B cell (primary cell): ENCODE results near the gene SURF6. TPM values are rescaled to one million over a fixed set of nuclear protein-coding genes. Genes with fewer than 3 reads are reported as not detected.
A peak's percentile ranks its signal among the peaks of the same experiment; 100 is the strongest.

Experiments
- ATAC-seq: fragments of 200-7000 bp; cut with Tn5 transposase; one replicate; pipeline ENCODE4 v1.10.0; 2021; ENCODE audit warnings: low read depth, mild to moderate bottlenecking, moderate number of reproducible peaks, moderate library complexity
- CTCF ChIA-PET: fragments of 350-600 bp; sonication (Branson Sonifier 250); formaldehyde crosslinking; loops from one replicate; lab custom pipeline; 2021; ENCODE audit warnings: antibody characterized with exemption, inconsistent platforms; lab: Charles Lee
- POLR2A ChIA-PET: fragments of 350-600 bp; sonication (Branson Sonifier 250); formaldehyde crosslinking; loops from one replicate; lab custom pipeline; 2021; ENCODE audit warnings: antibody characterized with exemption; lab: Charles Lee
- DNase-seq: peaks from one replicate; pipeline ENCODE4 v3.0.0; 2013
- H2AFZ ChIP-seq: 2 replicates; pipeline ENCODE4 v1.6.1; 2012; ENCODE audit warnings: mild to moderate bottlenecking, low read depth, low read length; ENCODE audit not compliant: insufficient read depth, poor library complexity, severe bottlenecking
- H3K27ac ChIP-seq, 2 donors: 1 replicate in 1 of 2; 2 replicates in 1 of 2; pipeline ENCODE4 v1.5.1; 2012 to 2013; ENCODE audit warnings: low read length in 2 of 2, mild to moderate bottlenecking in 2 of 2, moderate library complexity in 1 of 2
- H3K27me3 ChIP-seq, 4 experiments: fragments of 200-600 bp in 1 of 4; sonication (generic) in 1 of 4; replicated peaks in 1 of 4; 1 replicate in 2 of 4; 2 replicates in 2 of 4; pipeline versions ENCODE4 v1.6.1 to v1.7.0; 2013 to 2016; ENCODE audit warnings: low read length in 3 of 4, mild to moderate bottlenecking in 2 of 4, mixed read lengths in 1 of 4, moderate library complexity in 1 of 4; ENCODE audit not compliant: insufficient read depth in 4 of 4, control insufficient read depth in 3 of 4; ENCODE audit errors: control extremely low read depth in 1 of 4
- H3K36me3 ChIP-seq, 2 experiments: replicated peaks in 1 of 2; 1 replicate in 1 of 2; 2 replicates in 1 of 2; pipeline versions ENCODE4 v1.6.1 to v1.7.1; 2013; ENCODE audit warnings: low read length in 1 of 2; ENCODE audit not compliant: insufficient read depth in 2 of 2, control insufficient read depth in 1 of 2; ENCODE audit errors: control extremely low read depth in 1 of 2, extremely low read depth in 1 of 2
- H3K4me1 ChIP-seq, 2 donors: fragments of 200-600 bp in 1 of 2; sonication (generic) in 1 of 2; 1 replicate in 1 of 2; 2 replicates in 1 of 2; pipeline versions ENCODE4 v1.5.1 to v1.6.1; 2013 to 2017; ENCODE audit warnings: low read length in 2 of 2; ENCODE audit not compliant: control insufficient read depth in 2 of 2, insufficient read depth in 2 of 2
- H3K4me2 ChIP-seq: replicated peaks from 2 replicates; pipeline ENCODE3; 2012; ENCODE audit warnings: mild to moderate bottlenecking, low read depth, low read length; ENCODE audit not compliant: poor library complexity, severe bottlenecking
- H3K4me3 ChIP-seq, 5 experiments: fragments of 200-600 bp in 1 of 5; sonication (generic) in 1 of 5; 1 replicate in 3 of 5; 2 replicates in 2 of 5; pipeline versions ENCODE4 v1.5.1 to v1.7.0; 2011 to 2016; ENCODE audit warnings: low read length in 4 of 5, mild to moderate bottlenecking in 4 of 5, low read depth in 2 of 5, control low read depth in 1 of 5, moderate library complexity in 1 of 5; ENCODE audit not compliant: insufficient read depth in 1 of 5; ENCODE audit errors: control extremely low read depth in 1 of 5, extremely low read depth in 1 of 5
- H3K79me2 ChIP-seq: fragments of 200-600 bp; sonication (generic); one replicate; pipeline ENCODE4 v1.6.0; 2016; ENCODE audit warnings: low read length; ENCODE audit not compliant: control insufficient read depth, insufficient read depth
- H3K9ac ChIP-seq: fragments of 200-600 bp; sonication (generic); 2 replicates; pipeline ENCODE4 v1.6.1; 2017; ENCODE audit warnings: mild to moderate bottlenecking, low read length, moderate library complexity
- H3K9me3 ChIP-seq, 3 donors: one replicate each; pipeline versions ENCODE4 v1.6.1 to v1.7.1; 2013; ENCODE audit warnings: low read length in 2 of 3; ENCODE audit not compliant: control insufficient read depth in 2 of 3, insufficient read depth in 1 of 3; ENCODE audit errors: control extremely low read depth in 1 of 3
- H4K20me1 ChIP-seq: 2 replicates; pipeline ENCODE4 v1.6.0; 2012; ENCODE audit warnings: mild to moderate bottlenecking, low read length; ENCODE audit not compliant: insufficient read depth, control insufficient read depth, poor library complexity, severe bottlenecking
- H3K27ac Mint-ChIP-seq: one replicate; pipeline ENCODE4 v1.8.0; 2021; ENCODE audit warnings: mixed read lengths
- H3K27me3 Mint-ChIP-seq: one replicate; pipeline ENCODE4 v1.8.0; 2021; ENCODE audit warnings: mixed read lengths
- H3K4me1 Mint-ChIP-seq: one replicate; pipeline ENCODE4 v1.8.0; 2021; ENCODE audit warnings: mixed read lengths
- H3K4me3 Mint-ChIP-seq: one replicate; pipeline ENCODE4 v1.8.0; 2021; ENCODE audit warnings: mixed read lengths
- H3K9me3 Mint-ChIP-seq: one replicate; pipeline ENCODE4 v1.8.0; 2022; ENCODE audit warnings: mixed read lengths; ENCODE audit not compliant: insufficient read depth
- EZH2 ChIP-seq: IDR thresholded peaks from 2 replicates; pipeline ENCODE4 v1.6.1; 2012; ENCODE audit warnings: borderline replicate concordance, low read depth, mild to moderate bottlenecking, moderate library complexity, low read length; ENCODE audit not compliant: insufficient read depth, poor library complexity, severe bottlenecking
- WGBS: methylation state at CpG from one replicate; pipeline ENCODE4 v1.1.5; 2013; ENCODE audit warnings: missing lambda C conversion rate; ENCODE audit not compliant: insufficient coverage; 5-methylcytosine and 5-hydroxymethylcytosine counted together
- intact Hi-C: fragments of 100-400 bp; cut with micrococcal nuclease; formaldehyde crosslinking; loops from one replicate; pipeline ENCODE4 v1.10.0; 2022
- polyA plus RNA-seq: library from polyadenylated mRNA; depleted of rRNA; stranded (reverse); fragments of >200 nt; gene quantifications from 2 replicates; pipeline ENCODE4 v1.2.3, GENCODE V29; 2012
- total RNA-seq, 2 donors: library from RNA; stranded (reverse); fragments of 120-200 nt in 1 of 2; gene quantifications; 1 replicate in 1 of 2; 2 replicates in 1 of 2; pipeline versions ENCODE4 v1.2.3 to v1.2.4, GENCODE V29; 2013 to 2022
- TF ChIP-seq, protein P1 (sequence below): fragments of 200-600 bp; IDR thresholded peaks from one replicate; pipeline ENCODE4 v1.8.0; 2022; ENCODE audit warnings: antibody characterized with exemption, mild to moderate bottlenecking

The SURF6 gene
- total and polyA plus RNA-seq, 2 donors (not counting 1 experiment from before 2014, with no cell fraction given): 14.7 to 25.9 TPM

DNA sequence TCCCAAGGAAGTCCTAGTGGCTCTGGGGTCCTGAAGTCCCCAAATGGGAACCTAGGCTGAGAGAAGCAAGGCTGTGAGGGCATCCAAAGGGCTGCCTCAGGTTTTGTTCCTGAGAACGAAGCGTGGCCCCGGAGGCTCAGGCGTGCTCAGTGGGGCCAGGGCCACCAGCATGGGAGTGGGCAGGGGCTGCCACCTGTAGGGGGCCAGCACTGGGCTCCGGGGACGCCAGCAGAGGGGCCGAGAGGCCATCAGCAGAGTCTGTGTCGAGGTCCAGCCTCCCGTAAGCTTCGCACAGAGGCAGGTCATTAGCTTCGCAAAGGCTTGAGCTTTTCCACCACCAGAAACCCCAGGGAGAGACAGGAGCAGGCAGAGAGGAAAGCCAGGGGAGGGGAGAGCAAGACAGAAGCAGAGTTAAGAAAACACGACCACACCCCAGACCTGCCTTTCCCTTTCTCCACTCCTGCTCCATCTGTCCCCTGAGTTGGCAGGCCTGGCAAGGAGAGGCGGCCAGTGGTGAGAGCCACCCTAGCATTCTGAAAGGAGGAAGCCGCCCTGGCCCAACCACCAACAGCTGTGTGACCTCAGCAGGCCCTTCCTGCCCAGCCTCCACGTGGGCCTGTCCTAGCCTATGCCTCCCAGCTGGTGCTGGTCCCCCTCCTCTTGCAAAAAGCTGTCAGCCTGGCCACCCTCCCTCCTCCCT, 5.5 kb upstream of the SURF6 start:
- H3K4me1 Mint-ChIP-seq: peaks cover 53% of the 10 kb centered on the region
- Histone ChIP-seq H3K27ac (peak overlapping the region; percentile 75), H3K9ac (no peak overlapping the region), H3K27me3 (no peaks in the 10 kb centered on the region), H3K79me2 (peaks cover 30% of the 10 kb centered on the region), H4K20me1 (no peaks in the 10 kb centered on the region), H2AFZ (no peak overlapping the region), H3K4me3 (no peak overlapping the region), H3K4me1 (peaks cover 33 to 54% of the 10 kb centered on the region in 2 donors), H3K4me2 (peak overlapping the region; percentile 67), H3K36me3 (peaks cover 0 to 58% of the 10 kb centered on the region in 2 experiments), H3K9me3 (peaks cover 0 to 9% (median 3%) of the 10 kb centered on the region in 3 donors)
- ATAC-seq (peak; percentile 16), DNase-seq (no peak)
- POLR2A ChIA-PET: no interaction called here
- intact Hi-C loops: no loop called here
- no peaks in the 10 kb centered on the region for H3K9me3 Mint-ChIP-seq
- H3K27me3 Mint-ChIP-seq: no peaks in the 10 kb centered on the region
- TF ChIP-seq EZH2: no peak
- TF ChIP-seq, protein P1, sequence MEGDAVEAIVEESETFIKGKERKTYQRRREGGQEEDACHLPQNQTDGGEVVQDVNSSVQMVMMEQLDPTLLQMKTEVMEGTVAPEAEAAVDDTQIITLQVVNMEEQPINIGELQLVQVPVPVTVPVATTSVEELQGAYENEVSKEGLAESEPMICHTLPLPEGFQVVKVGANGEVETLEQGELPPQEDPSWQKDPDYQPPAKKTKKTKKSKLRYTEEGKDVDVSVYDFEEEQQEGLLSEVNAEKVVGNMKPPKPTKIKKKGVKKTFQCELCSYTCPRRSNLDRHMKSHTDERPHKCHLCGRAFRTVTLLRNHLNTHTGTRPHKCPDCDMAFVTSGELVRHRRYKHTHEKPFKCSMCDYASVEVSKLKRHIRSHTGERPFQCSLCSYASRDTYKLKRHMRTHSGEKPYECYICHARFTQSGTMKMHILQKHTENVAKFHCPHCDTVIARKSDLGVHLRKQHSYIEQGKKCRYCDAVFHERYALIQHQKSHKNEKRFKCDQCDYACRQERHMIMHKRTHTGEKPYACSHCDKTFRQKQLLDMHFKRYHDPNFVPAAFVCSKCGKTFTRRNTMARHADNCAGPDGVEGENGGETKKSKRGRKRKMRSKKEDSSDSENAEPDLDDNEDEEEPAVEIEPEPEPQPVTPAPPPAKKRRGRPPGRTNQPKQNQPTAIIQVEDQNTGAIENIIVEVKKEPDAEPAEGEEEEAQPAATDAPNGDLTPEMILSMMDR: no peak
- H3K27ac Mint-ChIP-seq: peak overlapping the region; percentile 86
- 82% methylated on average over 12 of the region's 15 CpGs for WGBS
- peak overlapping the region; percentile 23 for H3K4me3 Mint-ChIP-seq
- CTCF ChIA-PET: no interaction called here

DNA sequence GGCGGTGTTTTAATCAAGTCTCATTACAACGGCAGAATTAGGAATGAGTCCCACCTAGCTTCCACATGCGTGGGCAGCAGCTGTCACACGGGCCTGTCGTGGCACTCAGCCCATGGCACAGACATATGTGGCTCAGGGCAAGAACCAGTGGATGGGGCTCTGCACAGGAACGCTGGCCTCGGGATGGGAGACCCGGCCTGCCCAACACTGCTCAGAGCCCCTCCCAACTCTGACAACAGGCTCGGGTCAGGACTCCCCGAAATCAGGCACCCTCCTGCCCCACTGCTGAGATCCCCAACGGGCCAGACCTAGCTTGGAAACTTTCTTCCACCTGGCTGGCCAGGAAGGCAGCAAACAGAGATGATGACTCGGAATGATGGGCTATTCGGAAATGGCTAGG, 4.9 kb upstream of the SURF6 start:
- WGBS: 90% methylated on average over 13 of the region's 13 CpGs
- intact Hi-C loops: no loop called here
- Histone ChIP-seq H3K4me1 (peaks cover 29 to 53% of the 10 kb centered on the region in 2 donors), H3K4me3 (no peak overlapping the region), H3K79me2 (peaks cover 27% of the 10 kb centered on the region), H3K27me3 (no peaks in the 10 kb centered on the region), H3K4me2 (peak overlapping the region; percentile 67), H3K27ac (peak overlapping the region; percentile 75), H4K20me1 (no peaks in the 10 kb centered on the region), H3K9ac (peak overlapping the region; percentile 28), H3K36me3 (peaks cover 0 to 58% of the 10 kb centered on the region in 2 experiments), H3K9me3 (peaks cover 0 to 13% (median 3%) of the 10 kb centered on the region in 3 donors), H2AFZ (no peak overlapping the region)
- H3K27ac Mint-ChIP-seq: peak overlapping the region; percentile 86
- no peak for DNase-seq
- no peaks in the 10 kb centered on the region for H3K9me3 Mint-ChIP-seq
- TF ChIP-seq, protein P1: no peak
- no peak for TF ChIP-seq EZH2
- ChIA-PET CTCF (interaction anchor here (1.8 kb wide), 1 partner anchor 13 kb away, joined by 5 read pairs; no protein-coding TSS in a partner anchor), POLR2A (no interaction called here)
- ATAC-seq: no peak
- H3K4me1 Mint-ChIP-seq: peaks cover 53% of the 10 kb centered on the region
- peak overlapping the region; percentile 70 for H3K4me3 Mint-ChIP-seq
- no peaks in the 10 kb centered on the region for H3K27me3 Mint-ChIP-seq
